Measurements from ENCODE around the gene DAAM1. TPM values are rescaled to one million over a fixed set of nuclear protein-coding genes. Genes with fewer than 3 reads are reported as not detected.

Gene DAAM1
- total and polyA plus RNA-seq, 8 donors: 5.8 to 204 (median 31.3) TPM

- intact Hi-C loops (cut with DNase I; ENCODE audit: low total_unique reads): loop anchor here (10.0 kb wide), 1 partner anchor 830 kb away; no protein-coding TSS in a partner anchor
- Histone ChIP-seq H3K9me3 (no peaks in the 10 kb centered on the region), H3K27ac (peak overlapping the region in 3 of 5 donors; percentile 50 to 79 (median 66)), H3K27me3 (no peaks in the 10 kb centered on the region), H3K36me3 (peaks cover 0 to 39% (median 24%) of the 10 kb centered on the region in 4 donors), H3K4me1 (peaks cover 0 to 46% (median 20%) of the 10 kb centered on the region in 4 donors), H3K4me3 (no peak overlapping the region)
- DNase-seq: no peak
- TF ChIP-seq EP300 (IDR thresholded peaks at IDR 0.05) (peak; percentile 82), POLR2AphosphoS5 (IDR thresholded peaks at IDR 0.05) (peak in 2 of 3 donors; percentile 57 to 73), CTCF (IDR thresholded peaks at IDR 0.05) (no peak)
- WGBS, 5 donors: 75 to 92% (median 83%) methylated on average over 10 of the region's 10 CpGs
These were observed 156.4 kb downstream of the DAAM1 start for GRCh38 chr14:59344691-59345455.

- no peak for DNase-seq
- intact Hi-C loops (cut with DNase I; ENCODE audit: low total_unique reads): loop anchor here (10.0 kb wide), 1 partner anchor 832 kb away; no protein-coding TSS in a partner anchor
- TF ChIP-seq CTCF (IDR thresholded peaks at IDR 0.05) (no peak), POLR2A (IDR thresholded peaks at IDR 0.05) (no peak), EP300 (IDR thresholded peaks at IDR 0.05) (no peak)
- Histone ChIP-seq H3K4me1 (peaks cover 0 to 53% (median 21%) of the 10 kb centered on the region in 4 donors), H3K36me3 (peaks cover 0 to 38% (median 30%) of the 10 kb centered on the region in 4 donors), H3K27ac (peak overlapping the region in 4 of 5 donors; percentile 24 to 79 (median 58)), H3K4me3 (no peak overlapping the region), H3K27me3 (no peaks in the 10 kb centered on the region), H3K9me3 (no peaks in the 10 kb centered on the region)
- WGBS, 5 donors: 91 to 100% (median 98%) methylated on average over 1 of the region's 1 CpG
These were observed 157.9 kb downstream of the DAAM1 start for GRCh38 chr14:59346329-59346728.

- Histone ChIP-seq H3K27ac (peak overlapping the region in 4 of 5 donors; percentile 31 to 79 (median 55)), H3K36me3 (peaks cover 0 to 43% (median 34%) of the 10 kb centered on the region in 4 donors), H3K4me3 (no peak overlapping the region), H3K9me3 (no peaks in the 10 kb centered on the region), H3K27me3 (no peaks in the 10 kb centered on the region), H3K4me1 (peaks cover 0 to 53% (median 21%) of the 10 kb centered on the region in 4 donors)
- intact Hi-C loops (cut with DNase I; ENCODE audit: low total_unique reads): loop anchor here (10.0 kb wide), 1 partner anchor 832 kb away; no protein-coding TSS in a partner anchor
- WGBS, 5 donors: 35 to 45% (median 42%) methylated on average over 5 of the region's 5 CpGs
- DNase-seq: peak in 1 of 2 donors; percentile 26
- TF ChIP-seq POLR2AphosphoS5 (IDR thresholded peaks at IDR 0.05) (no peak), CTCF (IDR thresholded peaks at IDR 0.05) (no peak)
These were observed 158.5 kb downstream of the DAAM1 start for GRCh38 chr14:59346796-59347510.

GRCh38 chr14:59347511-59347900 lies 159.0 kb downstream of the DAAM1 start:
- intact Hi-C loops (cut with DNase I; ENCODE audit: low total_unique reads): loop anchor here (10.0 kb wide), 1 partner anchor 833 kb away; no protein-coding TSS in a partner anchor
- Histone ChIP-seq H3K36me3 (peaks cover 0 to 49% (median 38%) of the 10 kb centered on the region in 4 donors), H3K9me3 (no peaks in the 10 kb centered on the region), H3K27ac (peak overlapping the region in 4 of 5 donors; percentile 31 to 79 (median 55)), H3K4me1 (peaks cover 0 to 53% (median 21%) of the 10 kb centered on the region in 4 donors), H3K27me3 (no peaks in the 10 kb centered on the region), H3K4me3 (no peak overlapping the region)
- no peak for TF ChIP-seq POLR2A (IDR thresholded peaks at IDR 0.05)
- TF ChIP-seq POLR2AphosphoS5 (IDR thresholded peaks at IDR 0.05): no peak
- TF ChIP-seq CTCF (IDR thresholded peaks at IDR 0.05): no peak
- TF ChIP-seq EP300 (IDR thresholded peaks at IDR 0.05): no peak
- peak in 1 of 2 donors; percentile 33 for DNase-seq
- 62 to 86% (median 82%) methylated on average over 5 of the region's 5 CpGs for WGBS, 5 donors
